Stimulated activated CD8-positive, alpha-beta memory T cell treated with anti-CD3 and anti-CD28 coated beads, Interleukin-15, amount 100 ng/mL, for 1 hour (primary cell): ENCODE data around the gene NEK8.

ENCODE experiments used
- DNase-seq: peaks from one replicate; pipeline ENCODE4 v3.0.0-alpha.2; 2020; ENCODE audit warnings: low read depth

Gene NEK8

DNA sequence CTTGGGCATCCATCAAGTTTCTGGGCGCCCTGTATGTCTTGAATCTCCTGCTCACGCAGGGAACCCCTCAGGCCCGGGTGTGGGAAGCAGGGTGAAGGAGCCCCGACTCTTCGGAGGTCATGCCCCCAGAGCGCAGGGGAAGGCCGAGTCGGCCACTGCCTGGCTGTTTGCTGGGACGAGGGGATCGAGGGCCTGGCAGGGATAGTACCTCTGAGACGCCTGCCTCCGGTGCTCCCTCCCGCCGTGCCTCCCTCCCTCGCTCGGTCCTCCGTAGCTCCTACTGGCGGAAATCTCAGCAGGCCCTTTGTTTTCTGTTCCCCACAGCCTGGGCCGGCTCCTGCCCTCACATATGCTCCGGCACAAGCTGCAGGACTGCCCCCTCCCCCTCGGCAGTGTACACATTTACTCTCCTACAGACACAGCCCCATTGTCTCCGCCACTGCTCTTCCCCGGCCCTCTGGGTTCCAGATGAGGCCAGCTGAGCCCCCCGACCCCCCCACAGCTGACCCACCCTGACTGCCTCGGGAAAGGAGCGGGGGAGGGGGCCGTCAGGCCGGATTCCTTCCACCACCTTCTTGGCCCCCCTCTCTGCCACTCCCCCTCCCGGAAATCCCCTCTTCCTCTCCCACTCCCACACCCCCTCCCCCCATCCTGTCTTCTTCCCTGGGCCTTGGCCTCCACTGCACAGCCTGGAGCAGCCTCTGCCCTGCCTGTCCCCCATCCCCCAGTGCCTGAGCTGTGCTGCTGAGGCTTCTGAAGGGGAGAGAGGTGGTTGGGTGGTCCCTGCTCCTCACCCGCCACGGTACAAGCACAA lies 16.6 kb downstream of the NEK8 start:
- no peak for DNase-seq

DNA sequence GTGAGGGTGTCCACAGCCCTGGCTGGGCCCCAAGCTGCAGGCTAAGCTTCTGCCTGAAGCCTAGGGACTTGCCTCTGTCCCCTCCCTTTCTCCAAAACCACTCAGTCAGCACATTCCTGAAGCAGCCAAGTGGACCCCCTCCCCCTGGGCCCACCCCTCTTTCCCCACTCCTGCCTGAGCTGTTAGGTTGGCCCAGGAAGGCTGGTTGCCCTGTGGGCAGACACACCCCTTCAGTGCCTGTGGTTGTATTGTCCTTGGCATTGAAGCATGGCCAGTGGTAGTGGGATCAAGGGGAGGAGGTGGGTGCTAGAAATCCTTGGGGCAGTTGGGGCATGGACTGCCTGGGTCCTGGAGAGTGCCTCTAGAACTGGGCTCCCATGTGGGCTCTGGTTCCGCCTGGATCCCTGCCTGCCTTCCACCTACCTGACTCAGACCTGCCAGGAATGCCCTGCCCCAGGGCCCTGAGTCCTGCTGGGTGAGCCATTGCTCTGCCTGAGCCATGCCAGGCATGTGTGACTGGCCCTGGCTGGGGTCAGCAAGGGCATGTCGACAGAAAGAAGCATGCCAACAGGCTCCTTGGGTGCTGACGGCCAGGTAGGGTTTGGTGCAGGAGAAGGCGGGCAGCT lies 17.3 kb downstream of the NEK8 start:
- no peak for DNase-seq

- DNase-seq, result no peak
These were observed 18.0 kb downstream of the NEK8 start for GRCh38 chr17:28746611-28747050.

GRCh38 chr17:28747051-28747691 lies 18.6 kb downstream of the NEK8 start:
- no peak for DNase-seq

- DNase-seq, result no peak
These were observed 19.5 kb downstream of the NEK8 start for GRCh38 chr17:28747801-28748750.

- no peak for DNase-seq
These were observed 20.4 kb downstream of the NEK8 start for GRCh38 chr17:28748852-28749515.

DNA sequence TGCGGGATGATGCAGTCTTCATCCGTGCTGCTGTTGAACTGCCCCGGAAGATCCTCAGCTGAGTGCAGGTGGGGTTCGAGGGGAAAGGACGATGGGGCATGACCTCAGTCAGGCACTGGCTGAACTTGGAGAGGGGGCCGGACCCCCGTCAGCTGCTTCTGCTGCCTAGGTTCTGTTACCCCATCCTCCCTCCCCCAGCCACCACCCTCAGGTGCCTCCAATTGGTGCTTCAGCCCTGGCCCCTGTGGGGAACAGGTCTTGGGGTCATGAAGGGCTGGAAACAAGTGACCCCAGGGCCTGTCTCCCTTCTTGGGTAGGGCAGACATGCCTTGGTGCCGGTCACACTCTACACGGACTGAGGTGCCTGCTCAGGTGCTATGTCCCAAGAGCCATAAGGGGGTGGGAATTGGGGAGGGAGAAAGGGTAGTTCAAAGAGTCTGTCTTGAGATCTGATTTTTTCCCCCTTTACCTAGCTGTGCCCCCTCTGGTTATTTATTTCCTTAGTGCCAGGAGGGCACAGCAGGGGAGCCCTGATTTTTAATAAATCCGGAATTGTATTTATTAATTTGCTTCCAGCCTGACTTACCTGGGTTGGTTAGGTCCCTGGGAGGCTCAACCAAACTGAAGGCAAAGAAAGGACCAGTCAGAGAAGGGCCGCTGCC lies 21.1 kb downstream of the NEK8 start:
- no peak for DNase-seq

GRCh38 chr17:28750178-28751047 lies 21.8 kb downstream of the NEK8 start:
- DNase-seq, result peak; percentile 83

DNA sequence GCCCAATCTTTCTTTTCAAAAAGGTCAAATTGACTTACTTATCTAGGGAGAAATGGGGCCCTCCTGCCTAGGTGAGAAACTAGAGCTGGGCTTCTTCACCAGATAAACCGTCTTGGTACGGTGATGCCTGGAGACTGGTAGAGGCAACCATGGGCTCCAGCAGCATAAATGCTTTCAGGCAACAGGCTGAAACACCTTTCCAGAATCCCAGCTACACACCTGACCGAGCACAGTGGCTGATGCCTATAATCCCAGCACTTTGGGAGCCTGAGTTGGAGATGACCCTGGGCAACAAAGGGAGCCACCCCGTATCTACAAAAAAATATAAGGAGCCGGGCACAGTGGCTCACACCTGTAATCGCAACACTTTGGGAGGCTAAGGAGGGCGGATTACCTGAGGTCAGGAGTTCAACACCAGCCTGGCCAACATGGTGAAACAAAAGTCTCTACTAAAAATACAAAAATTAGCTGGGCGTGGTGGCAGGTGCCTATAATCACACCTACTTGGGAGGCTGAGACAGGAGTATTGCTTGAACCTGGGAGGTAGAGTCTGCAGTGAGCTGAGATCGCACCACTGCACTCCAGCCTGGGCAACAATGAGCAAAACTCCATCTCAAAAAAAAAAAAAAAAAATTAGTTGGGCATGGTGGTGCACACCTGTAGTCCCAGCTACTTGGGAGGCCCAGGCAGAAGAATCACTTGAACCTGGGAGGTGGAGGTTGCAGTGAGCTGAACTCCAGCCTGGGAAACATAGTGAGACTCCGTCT lies 23.2 kb downstream of the NEK8 start:
- no peak for DNase-seq

DNA sequence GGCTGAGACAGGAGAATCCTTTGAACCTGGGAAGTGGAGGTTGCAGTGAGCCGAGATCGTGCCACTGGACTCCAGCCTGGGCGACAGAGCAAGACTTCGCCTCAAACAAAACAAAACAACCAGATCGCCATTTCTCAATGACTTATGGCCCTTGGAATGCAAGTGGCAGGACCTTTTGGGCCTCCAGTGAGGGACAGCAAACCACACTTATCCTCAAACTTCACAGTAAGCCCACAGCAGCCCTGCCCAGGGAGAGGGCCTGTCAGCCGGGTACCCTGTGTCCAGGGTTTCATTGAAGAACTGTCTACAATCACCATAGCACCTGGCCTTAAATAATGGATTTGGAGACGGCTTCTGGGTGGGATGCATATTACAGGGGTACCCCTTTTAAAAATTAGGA lies 26.9 kb downstream of the NEK8 start:
- DNase-seq, result no peak

- DNase-seq, result no peak
These were observed 27.6 kb downstream of the NEK8 start for GRCh38 chr17:28756049-28756804.

DNA sequence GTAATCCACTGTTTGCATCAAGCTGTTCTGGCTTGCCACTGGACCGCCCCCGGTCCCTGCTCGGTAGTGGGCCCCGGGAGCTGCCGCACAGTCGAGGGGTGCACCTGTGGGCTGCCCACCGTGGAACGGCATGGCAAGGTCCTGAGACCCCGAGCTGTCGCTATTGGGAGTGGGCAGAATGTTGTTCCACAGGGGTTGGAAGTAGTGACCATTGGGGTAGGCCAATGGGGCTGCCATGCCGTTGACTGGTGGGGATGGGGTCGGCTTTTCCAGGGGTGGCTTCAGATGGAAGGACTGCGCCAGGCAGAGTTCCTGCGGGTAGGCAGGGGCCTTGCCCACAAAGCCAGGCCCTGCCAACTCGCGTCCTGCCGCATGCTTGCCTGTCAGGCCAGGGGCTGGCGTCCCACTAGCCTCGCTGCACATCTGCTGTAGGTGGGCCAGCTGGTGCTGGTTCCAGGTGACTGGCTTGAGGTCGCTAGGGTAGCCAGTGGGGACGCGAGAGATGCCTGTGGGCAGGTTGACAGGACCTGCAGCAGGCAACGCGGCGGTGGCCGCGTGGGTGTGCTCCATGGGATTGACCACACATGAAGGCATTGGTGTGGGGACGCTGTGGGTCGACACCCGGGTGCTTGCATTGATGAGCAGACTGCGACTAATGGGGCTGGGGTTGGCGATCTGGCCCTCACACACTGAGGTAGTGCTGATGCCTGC lies 30.0 kb downstream of the NEK8 start:
- no peak for DNase-seq

DNA sequence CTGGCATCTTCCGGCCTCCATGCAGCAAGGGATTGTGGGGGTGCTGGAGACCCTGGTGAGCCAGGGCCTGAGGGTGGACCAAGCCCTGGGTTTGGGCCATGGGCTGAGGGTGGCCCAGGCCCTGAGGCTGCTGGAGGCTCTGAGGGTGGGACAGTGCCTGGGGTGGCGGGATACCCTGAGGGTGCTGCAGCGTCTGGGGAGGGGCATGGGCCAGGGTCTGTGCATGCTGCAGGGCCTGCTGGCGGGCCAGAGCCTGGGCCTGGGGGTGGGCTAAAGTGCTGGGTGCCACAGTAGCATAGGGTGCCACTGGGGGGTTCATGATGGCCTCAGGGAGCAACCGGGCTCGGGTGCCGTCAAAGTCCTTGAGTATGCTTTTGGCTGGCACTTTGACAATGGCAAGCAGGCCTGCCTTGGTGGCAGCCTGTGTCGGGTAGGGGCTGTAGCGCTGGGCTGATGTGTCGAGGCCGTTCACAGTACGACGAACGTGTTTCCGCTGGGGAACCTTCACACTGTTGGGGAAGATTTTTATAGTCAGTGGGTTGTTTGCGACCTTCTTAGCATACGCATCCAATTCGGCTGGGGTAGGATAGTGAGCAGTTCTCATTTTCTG lies 30.8 kb downstream of the NEK8 start:
- no peak for DNase-seq

DNA sequence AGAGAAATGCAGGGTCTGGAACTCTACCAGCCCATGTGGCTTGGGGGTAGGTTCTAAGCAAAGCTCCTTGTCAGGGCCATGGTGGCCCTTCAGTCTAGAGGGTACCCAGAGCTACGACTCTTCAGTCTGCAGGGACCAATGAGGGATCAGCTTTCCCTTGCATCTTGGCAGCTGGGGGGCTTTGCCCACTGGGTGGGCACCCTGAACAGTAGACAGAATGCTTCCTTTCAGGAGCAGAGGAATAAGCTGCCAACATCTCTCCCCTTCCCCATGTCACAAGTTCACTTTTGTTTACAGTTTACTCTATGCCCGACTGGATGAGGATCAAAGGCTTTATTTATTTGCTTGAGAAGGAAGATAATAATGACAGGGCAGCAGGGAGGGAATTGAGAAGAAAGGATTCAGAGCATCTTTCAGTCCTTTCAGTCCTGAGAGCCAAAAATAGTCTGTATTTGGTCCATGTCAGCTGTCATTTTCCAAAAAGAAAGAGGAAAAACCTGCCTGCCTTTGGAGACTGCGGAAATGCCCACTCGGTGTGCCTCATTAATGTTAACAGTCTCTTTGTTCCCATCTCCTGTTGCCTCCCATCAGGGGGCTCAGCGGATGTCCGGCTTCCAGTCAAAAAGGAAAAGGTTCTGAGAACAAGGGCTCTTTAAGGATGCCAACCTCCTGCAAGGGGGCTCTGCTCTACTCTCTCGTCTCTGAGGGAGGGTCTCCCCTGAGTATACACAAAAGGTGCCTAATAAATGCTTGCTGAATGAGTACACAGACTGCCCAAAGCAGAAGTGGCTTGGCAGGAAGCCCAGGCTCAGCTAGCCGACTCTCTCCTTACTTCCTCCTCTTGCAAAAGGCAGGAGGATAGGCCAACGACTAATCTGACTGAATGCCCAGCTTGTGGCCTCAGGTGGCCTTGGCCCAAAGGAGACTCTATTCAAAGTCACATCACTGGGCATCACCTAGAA lies 32.3 kb downstream of the NEK8 start:
- DNase-seq, result no peak

DNA sequence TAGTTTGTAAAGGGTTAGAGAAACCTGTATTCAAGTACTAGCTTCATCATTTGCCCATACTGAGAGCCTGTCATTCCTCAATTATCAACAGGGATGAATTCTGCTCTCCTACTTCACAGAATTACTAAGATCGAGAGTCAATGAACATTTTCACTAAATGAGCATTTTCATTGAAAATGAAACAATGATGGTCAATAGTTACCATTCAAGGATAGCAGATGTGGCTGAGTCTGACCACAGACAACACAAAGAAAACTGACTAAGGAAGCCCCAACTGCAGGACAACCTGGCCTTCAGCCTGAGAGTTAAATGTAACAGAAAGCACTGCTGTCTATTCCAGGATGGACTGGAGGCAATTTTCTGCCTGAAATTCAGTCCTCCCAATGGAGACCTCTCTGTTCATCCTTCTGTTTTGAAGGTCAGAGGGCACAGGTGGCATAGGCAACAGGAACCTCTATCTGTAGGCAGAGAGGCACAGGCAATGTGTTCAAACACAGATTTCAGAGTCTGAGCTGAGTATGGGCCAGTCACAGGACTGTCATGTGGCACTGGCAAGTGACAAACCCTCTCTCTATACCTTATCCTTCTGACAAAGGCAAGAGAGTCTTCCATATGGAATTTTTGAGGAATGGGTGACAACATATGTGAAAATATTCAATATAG lies 34.7 kb downstream of the NEK8 start:
- DNase-seq, result no peak
